ENCODE data around the gene GRAMD2A.

- no peak for TF ChIP-seq EZH2phosphoT487 (conservative IDR thresholded peaks at IDR 0.05; ENCODE audit: low read length)
- no peak for TF ChIP-seq CTCF (IDR thresholded peaks at IDR 0.05; ENCODE audit: insufficient read depth, low read length, poor library complexity, severe bottlenecking)
Measured at GRCh38 chr15:72166716-72167417, 30.7 kb downstream of the GRAMD2A start.

Data from SU-DHL-6 (cell line).